Kidney tubule cell (primary cell): ENCODE results near the gene TSSK3.

Experiments used
- DNase-seq: peaks from one replicate; pipeline ENCODE4 v3.0.0-alpha.2; 2018; ENCODE audit warnings: low spot score

The TSSK3 gene

GRCh38 chr1:32362474-32363313 lies at the start of gene TSSK3, which contains the start of gene FAM229A:
TSS of gene TSSK3 (plus strand) at chr1:32362539. CDS start at chr1:32362702, 163 bp downstream.
TSS of gene FAM229A (minus strand) at chr1:32362485. CDS start at chr1:32362091, 394 bp downstream.
- DNase-seq: no peak

- no peak for DNase-seq
Measured at GRCh38 chr1:32316903-32317277, 45.4 kb upstream of the TSSK3 start.

GRCh38 chr1:32318127-32318869 lies 44.0 kb upstream of the TSSK3 start:
- no peak for DNase-seq

DNA sequence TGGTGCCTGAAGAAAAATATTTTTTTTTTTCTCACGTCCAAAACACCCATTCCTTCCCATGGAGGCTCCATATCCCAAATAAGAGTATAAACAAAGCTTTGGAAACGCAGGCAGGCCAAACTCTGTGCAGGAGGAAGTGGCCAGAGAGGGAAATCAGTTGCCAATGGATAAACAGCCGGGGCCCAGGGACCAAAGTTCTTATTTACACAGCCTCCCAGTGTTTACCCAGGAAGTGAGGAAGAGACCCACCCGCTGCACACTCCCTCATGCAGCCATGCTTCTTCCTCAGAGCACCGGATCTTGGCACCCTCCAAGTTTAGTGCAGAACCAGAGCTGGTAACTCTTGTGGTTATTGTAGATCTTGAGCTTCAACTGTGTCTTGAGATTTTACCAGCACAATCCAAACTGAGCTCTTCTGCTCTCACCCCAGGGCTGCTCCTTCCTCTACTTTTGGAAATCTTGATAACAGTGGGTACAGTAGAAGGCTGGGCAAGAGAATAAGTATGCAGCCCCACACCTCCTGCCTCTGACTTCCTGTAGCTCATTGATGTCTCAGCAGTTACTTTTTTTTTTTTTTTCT lies 40.5 kb upstream of the TSSK3 start:
- DNase-seq: peak; percentile 51

GRCh38 chr1:32327204-32327603 lies 35.1 kb upstream of the TSSK3 start:
- DNase-seq: no peak

DNA sequence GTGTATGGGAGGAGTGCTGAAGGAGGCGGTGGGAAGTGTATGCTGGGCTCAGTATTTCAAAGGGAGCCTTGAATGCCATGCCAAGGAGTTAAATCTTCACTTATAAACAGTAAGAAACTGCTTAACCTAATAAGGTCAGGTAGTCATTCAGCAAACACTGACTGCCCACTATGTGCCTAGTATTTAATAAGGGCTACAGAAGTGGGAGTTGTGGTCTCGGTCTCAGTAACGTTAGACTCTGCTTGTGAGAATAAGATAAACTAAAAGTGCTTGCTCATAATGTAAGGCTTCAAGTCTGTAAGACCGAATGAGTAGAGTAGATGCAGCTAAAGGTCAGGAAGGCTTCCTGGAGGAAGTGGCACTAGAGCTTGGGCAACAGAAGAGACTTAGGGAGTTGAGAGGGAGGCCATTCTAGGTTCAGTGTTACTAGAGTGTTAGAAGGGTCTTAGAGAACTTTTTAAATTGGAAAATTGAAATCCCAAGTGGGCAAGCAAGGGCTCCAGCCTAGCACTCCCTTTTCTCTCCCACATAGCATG lies 32.3 kb upstream of the TSSK3 start:
- DNase-seq: no peak

- no peak for DNase-seq
Measured at GRCh38 chr1:32330558-32331151, 31.7 kb upstream of the TSSK3 start.

- DNase-seq: no peak
Measured at GRCh38 chr1:32331549-32331948, 30.8 kb upstream of the TSSK3 start.

DNA sequence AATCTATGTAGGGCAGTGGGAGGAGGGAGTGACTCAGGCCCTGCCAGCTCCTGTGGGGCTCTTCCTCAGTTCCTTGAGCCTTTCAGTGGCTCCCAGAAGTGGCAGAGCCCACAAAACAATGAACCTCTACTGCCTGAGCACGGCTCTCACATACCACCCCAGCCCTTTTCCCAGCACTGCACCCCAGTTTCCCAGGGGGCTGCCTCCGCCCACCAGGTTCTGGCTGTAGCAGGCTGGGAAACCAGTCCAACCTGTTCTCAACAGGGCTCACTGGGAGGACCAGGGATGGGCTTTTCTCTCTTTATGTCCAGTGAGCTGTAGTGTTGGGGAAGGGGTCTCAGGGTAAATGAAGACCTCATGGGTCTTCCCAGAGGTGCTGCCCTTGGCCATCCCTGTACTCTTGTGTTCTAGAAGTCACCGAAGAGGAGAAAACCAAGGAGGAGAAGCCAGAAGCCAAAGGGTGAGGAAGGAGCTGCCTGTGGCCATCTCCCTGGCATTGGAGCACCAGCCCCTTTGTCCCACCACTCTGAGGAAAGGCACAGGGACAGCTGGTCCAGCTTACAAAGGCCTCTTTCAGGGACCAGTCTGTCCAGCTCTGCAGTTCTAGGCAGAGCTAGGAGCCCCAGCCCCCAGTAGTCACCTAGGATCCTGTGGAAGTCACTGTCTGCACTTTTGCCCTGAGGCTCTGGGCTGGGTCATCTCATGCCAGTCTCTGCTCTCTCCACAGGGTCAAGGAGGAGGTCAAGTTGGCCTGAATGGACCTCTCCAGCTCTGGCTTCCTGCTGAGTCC lies 29.9 kb upstream of the TSSK3 start:
- no peak for DNase-seq

- DNase-seq: no peak
Measured at GRCh38 chr1:32333251-32333963, 28.9 kb upstream of the TSSK3 start.

- no peak for DNase-seq
Measured at GRCh38 chr1:32334274-32334861, 28.0 kb upstream of the TSSK3 start.

DNA sequence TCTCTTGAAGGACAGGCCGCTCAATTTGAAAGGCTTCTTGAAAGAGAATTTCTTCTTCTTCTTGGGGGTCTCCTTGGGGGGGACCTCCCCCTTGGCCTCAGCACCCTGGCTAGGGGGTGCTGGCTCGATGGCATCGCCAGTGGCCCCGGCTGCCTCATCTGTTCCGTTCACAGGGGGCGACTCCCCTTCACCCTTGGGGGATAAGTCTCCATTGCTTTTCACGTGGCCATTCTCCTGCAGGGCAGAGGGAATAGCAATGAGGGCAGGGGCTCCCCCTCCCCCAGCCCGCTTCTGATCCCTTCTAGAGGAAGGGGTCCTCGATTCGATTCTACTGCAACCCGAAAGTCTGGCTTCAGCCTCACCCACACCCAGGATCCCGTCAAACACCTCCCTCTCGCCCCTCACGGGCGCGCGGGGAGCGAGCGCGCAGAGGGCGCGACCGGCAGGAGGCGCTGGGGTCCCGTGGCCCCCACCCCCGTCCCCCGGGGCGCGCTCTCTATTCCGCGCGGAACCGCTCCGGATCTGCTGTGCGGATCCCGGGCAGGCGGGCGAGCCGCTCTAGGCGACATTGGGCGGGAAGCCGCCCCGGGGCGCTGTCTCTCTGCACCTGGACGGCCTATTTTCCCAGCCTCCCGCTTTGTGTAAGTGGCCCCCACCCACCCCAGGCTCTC lies 27.3 kb upstream of the TSSK3 start:
- peak; percentile 50 for DNase-seq

DNA sequence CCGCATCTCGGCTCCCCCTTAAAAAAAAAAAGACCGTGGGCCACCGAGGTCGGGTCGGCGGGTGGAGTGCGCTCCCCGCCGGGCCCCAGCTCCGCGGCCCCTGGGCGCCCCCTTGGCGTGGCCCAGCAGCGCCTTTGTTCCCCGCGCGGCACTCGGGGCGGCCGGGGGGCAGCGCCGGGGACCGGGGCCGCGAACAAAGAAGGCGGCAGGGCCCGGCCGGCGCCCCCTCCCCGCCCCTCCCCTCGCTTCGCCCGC lies 26.9 kb upstream of the TSSK3 start:
- no peak for DNase-seq

DNA sequence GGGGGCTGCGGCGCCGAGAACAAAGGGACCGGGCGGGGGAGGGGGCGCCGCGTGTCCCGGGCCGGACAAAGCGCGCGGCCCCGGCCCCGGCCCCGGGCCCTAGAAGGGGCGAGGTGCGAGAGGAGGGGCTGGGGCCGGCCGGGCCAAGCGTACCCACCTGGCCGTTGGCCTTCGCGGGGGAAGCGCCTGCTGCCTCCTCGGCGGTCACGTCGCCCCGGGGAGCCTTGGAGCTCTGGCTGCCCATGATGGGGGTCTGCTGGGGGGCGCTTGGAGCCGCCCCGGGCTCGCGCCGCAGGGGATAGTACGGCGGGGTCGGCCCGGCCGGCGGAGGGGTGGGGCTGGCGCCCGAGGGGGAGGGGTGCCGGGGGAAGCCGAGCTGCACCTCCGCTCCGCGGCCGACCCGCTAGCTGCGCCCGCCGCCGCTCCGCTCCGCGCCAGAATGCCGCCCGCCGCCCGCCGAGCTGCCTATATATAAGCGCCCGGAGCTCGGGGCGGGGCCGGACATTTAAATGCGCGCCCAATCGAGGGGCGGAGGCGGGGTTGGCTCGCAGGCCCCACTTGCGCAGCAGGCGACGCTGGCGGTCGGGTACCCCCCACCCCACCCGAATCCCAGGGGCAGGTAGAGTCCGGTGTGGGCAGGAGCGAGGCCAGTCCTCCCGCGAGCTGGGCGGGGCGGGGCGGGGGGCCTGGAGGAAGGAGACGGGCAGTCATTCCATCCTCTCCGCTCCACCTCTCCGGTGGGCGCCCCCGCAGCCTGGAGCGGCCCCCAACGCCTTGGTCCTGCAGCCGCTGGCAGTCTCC lies 26.3 kb upstream of the TSSK3 start, which contains the start of gene MARCKSL1:
Gene MARCKSL1, minus strand, starts transcription at position 444 of the 801 bp plus-strand sequence. Its CDS starts 200 bp downstream, at position 244.
- DNase-seq: peak; percentile 80

- no peak for DNase-seq
Measured at GRCh38 chr1:32336591-32336932, 25.8 kb upstream of the TSSK3 start.

- peak; percentile 91 for DNase-seq
Measured at GRCh38 chr1:32336963-32337675, 25.2 kb upstream of the TSSK3 start.

DNA sequence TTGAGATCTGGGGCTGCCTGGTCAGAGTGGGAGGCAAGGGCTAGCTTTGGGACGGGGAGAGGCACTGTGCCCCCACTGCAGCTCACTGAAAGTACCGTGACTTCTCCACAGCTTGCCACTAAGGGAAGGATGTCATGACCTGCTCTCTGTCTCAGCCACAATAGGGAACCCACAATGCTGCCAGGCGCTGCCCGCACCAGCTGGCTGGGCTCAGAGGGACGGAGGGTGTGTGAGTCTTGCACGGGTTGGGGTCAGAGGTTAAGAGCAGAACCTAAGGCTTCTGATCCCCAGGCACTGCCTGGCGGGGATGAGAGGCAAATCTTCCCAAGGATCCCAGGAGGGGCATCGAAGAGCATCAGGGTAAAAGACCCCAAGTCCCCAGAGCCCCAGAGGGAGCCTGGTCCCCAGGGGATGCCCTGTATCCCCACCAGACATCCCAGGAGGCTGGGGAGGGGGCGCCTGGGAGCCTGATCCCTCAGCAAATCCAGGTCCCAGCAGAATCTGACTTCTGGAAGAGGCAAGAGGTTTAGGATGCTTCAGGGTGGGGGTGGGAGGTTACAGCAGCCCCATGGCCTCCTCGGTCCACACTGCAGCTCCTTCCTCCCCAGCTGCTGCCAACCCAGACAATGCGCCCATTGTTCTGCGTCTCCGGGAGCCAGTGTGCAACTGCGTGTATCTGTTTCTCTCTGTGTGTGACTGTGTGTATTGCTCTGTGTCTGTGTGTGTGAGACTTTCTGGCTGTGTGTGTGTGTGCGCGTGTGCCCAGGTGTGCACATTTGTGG lies 24.3 kb upstream of the TSSK3 start:
- DNase-seq: peak; percentile 64
